ENCODE results near the gene KIAA1217. TPM values are rescaled to one million over a fixed set of nuclear protein-coding genes. Genes with fewer than 3 reads are reported as not detected.

KIAA1217 gene
- polyA plus RNA-seq, 1 of the 3 experiments (the other 2 are of a cell fraction): 7.2 TPM

DNA sequence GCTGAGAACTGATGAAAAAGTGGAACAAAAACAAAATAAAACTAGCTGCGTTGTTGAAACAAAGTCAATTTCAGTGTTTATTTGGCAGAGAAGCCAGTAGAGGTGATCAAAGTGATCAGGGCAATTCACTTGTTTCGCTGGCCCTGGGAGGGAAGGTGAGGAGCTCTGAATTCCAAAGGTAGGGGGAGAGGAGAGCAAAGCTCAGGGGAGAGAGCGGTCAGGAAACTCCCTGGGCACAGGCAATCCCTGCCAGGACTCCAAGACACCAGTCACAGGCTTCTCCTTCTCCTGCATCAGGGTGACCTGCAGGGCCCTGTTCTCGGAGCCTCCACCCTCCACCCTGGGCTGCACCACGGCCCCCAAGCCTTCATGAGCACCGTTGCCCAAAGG is 6.8 kb upstream of the KIAA1217 start:
- Histone ChIP-seq H3F3A (replicated peaks; ENCODE audit: insufficient read depth) (peaks cover 4% of the 10 kb centered on the region), H3K36me3 (replicated peaks in 1 of 2; ENCODE audit: control insufficient read depth in 1 of 2, insufficient read depth in 2 of 2, low read length in 1 of 2) (no peaks in the 10 kb centered on the region), H4K20me1 (ENCODE audit: insufficient read depth) (no peaks in the 10 kb centered on the region), H3K9me3 (no peaks in the 10 kb centered on the region), H2AFZ (ENCODE audit: low read depth) (no peak overlapping the region), H3K4me2 (no peak overlapping the region), H3K4me1 (ENCODE audit: control insufficient read depth in 1 of 2, insufficient read depth in 2 of 2, low read depth in 1 of 2, low read length in 1 of 2) (peaks cover under 1 to 16% of the 10 kb centered on the region in 2 experiments; a peak in 2 of 4 replicates), H3K79me2 (ENCODE audit: insufficient read depth) (no peaks in the 10 kb centered on the region), H3K9ac (no peak overlapping the region), H3K4me3 (ENCODE audit: low read depth in 2 of 2, low read length in 1 of 2) (no peak overlapping the region), H3K9me2 (no peaks in the 10 kb centered on the region), H3K27ac (ENCODE audit: low read depth in 2 of 2, low read length in 1 of 2) (no peak overlapping the region), H3K27me3 (ENCODE audit: insufficient read depth) (no peaks in the 10 kb centered on the region)
- 83% methylated on average over 6 of the region's 6 CpGs for WGBS (ENCODE audit: low lambda C conversion rate)
- TF ChIP-seq, protein P1, sequence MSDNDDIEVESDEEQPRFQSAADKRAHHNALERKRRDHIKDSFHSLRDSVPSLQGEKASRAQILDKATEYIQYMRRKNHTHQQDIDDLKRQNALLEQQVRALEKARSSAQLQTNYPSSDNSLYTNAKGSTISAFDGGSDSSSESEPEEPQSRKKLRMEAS (IDR thresholded peaks at IDR 0.05; ENCODE audit: low read depth): no peak
- TF ChIP-seq RFX5 (IDR thresholded peaks at IDR 0.05; ENCODE audit: low read length): no peak
- TF ChIP-seq, protein P2, sequence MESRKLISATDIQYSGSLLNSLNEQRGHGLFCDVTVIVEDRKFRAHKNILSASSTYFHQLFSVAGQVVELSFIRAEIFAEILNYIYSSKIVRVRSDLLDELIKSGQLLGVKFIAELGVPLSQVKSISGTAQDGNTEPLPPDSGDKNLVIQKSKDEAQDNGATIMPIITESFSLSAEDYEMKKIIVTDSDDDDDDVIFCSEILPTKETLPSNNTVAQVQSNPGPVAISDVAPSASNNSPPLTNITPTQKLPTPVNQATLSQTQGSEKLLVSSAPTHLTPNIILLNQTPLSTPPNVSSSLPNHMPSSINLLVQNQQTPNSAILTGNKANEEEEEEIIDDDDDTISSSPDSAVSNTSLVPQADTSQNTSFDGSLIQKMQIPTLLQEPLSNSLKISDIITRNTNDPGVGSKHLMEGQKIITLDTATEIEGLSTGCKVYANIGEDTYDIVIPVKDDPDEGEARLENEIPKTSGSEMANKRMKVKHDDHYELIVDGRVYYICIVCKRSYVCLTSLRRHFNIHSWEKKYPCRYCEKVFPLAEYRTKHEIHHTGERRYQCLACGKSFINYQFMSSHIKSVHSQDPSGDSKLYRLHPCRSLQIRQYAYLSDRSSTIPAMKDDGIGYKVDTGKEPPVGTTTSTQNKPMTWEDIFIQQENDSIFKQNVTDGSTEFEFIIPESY (IDR thresholded peaks at IDR 0.05; ENCODE audit: borderline replicate concordance, low read depth): no peak
- TF ChIP-seq EP300 (IDR thresholded peaks at IDR 0.05; ENCODE audit: borderline replicate concordance in 1 of 2, low read depth in 1 of 2, low read length in 1 of 2): no peak
- no peak for TF ChIP-seq NFIC (IDR thresholded peaks at IDR 0.05; ENCODE audit: borderline replicate concordance)
- no peak for TF ChIP-seq TAF1 (IDR thresholded peaks at IDR 0.05; ENCODE audit: borderline replicate concordance, low read depth, low read length)
- no peak for TF ChIP-seq RXRA (IDR thresholded peaks at IDR 0.05; ENCODE audit: borderline replicate concordance, low read depth)
- TF ChIP-seq, protein P3, sequence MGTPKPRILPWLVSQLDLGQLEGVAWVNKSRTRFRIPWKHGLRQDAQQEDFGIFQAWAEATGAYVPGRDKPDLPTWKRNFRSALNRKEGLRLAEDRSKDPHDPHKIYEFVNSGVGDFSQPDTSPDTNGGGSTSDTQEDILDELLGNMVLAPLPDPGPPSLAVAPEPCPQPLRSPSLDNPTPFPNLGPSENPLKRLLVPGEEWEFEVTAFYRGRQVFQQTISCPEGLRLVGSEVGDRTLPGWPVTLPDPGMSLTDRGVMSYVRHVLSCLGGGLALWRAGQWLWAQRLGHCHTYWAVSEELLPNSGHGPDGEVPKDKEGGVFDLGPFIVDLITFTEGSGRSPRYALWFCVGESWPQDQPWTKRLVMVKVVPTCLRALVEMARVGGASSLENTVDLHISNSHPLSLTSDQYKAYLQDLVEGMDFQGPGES (IDR thresholded peaks at IDR 0.05; ENCODE audit: low read depth, low read length): no peak
- TF ChIP-seq FOXJ3 (CRISPR knock-in tag; IDR thresholded peaks at IDR 0.05): no peak
- no peak for TF ChIP-seq GATA2 (CRISPR knock-in tag; IDR thresholded peaks at IDR 0.05)
- TF ChIP-seq, protein P4, sequence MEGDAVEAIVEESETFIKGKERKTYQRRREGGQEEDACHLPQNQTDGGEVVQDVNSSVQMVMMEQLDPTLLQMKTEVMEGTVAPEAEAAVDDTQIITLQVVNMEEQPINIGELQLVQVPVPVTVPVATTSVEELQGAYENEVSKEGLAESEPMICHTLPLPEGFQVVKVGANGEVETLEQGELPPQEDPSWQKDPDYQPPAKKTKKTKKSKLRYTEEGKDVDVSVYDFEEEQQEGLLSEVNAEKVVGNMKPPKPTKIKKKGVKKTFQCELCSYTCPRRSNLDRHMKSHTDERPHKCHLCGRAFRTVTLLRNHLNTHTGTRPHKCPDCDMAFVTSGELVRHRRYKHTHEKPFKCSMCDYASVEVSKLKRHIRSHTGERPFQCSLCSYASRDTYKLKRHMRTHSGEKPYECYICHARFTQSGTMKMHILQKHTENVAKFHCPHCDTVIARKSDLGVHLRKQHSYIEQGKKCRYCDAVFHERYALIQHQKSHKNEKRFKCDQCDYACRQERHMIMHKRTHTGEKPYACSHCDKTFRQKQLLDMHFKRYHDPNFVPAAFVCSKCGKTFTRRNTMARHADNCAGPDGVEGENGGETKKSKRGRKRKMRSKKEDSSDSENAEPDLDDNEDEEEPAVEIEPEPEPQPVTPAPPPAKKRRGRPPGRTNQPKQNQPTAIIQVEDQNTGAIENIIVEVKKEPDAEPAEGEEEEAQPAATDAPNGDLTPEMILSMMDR (IDR thresholded peaks at IDR 0.05): no peak
- TF ChIP-seq TEAD4 (IDR thresholded peaks at IDR 0.05; ENCODE audit: borderline replicate concordance, insufficient read depth): no peak
- TF ChIP-seq, protein P5, sequence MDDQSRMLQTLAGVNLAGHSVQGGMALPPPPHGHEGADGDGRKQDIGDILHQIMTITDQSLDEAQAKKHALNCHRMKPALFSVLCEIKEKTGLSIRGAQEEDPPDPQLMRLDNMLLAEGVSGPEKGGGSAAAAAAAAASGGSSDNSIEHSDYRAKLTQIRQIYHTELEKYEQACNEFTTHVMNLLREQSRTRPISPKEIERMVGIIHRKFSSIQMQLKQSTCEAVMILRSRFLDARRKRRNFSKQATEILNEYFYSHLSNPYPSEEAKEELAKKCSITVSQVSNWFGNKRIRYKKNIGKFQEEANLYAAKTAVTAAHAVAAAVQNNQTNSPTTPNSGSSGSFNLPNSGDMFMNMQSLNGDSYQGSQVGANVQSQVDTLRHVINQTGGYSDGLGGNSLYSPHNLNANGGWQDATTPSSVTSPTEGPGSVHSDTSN (IDR thresholded peaks at IDR 0.05): no peak
- ChIA-PET POLR2A (no interaction called here), CTCF (interaction anchor here (1.2 to 5.5 kb wide), 2 partner anchors 12 to 208 kb away, joined by 3 to 23 read pairs; no protein-coding TSS in a partner anchor)
- DNase-seq: no peak
